HepG2 (cell line): ENCODE measurements around the gene CYLD. TPM values are rescaled to one million over a fixed set of nuclear protein-coding genes. Genes with fewer than 3 reads are reported as not detected.

ENCODE experiments used
- ADNP ChIP-seq: sonication (generic); formaldehyde crosslinking; IDR thresholded peaks from 2 replicates; pipeline ENCODE4 v1.4.0; 2020; ENCODE audit warnings: missing genetic modification reagents
- ASH2L ChIP-seq: fragments of 300-600, 200-600 bp; sonication (generic); IDR thresholded peaks from 2 replicates; pipeline ENCODE4 v1.7.0; 2017; ENCODE audit warnings: low read depth, mild to moderate bottlenecking, moderate library complexity, mixed read lengths, low read length; ENCODE audit not compliant: insufficient read length
- KDM1A ChIP-seq: IDR thresholded peaks from 2 replicates; pipeline ENCODE4 v1.6.1; 2016; ENCODE audit warnings: missing compliant biosample characterization
- KDM4B ChIP-seq: sonication (generic); formaldehyde crosslinking; IDR thresholded peaks from 2 replicates; pipeline ENCODE4 v1.4.0; 2020; ENCODE audit warnings: missing genetic modification reagents
- LCORL ChIP-seq, 2 experiments: fragments of 450-650 bp in 1 of 2; sonication (generic) in 1 of 2; formaldehyde crosslinking in 1 of 2; IDR thresholded peaks; 2 replicates each; pipeline versions ENCODE4 v1.5.0 to v1.6.1; 2017 to 2020; ENCODE audit warnings: antibody characterized with exemption in 1 of 2, missing genetic modification reagents in 1 of 2
- MEF2D ChIP-seq: sonication (generic); formaldehyde crosslinking; IDR thresholded peaks from 2 replicates; pipeline ENCODE4 v1.5.1; 2020; ENCODE audit warnings: mild to moderate bottlenecking, missing genetic modification reagents
- REL ChIP-seq: sonication (generic); formaldehyde crosslinking; conservative IDR thresholded peaks from 2 replicates; pipeline ENCODE4 v1.8.0; 2022; ENCODE audit warnings: mild to moderate bottlenecking, missing genetic modification reagents, moderate library complexity
- STAG1 ChIP-seq: sonication (generic); formaldehyde crosslinking; IDR thresholded peaks from 2 replicates; pipeline ENCODE4 v1.4.0; 2020; ENCODE audit warnings: missing genetic modification reagents
- ZNF629 ChIP-seq: sonication (generic); formaldehyde crosslinking; conservative IDR thresholded peaks from 2 replicates; pipeline ENCODE4 v1.5.0; 2020; ENCODE audit warnings: missing genetic modification reagents
- polyA plus RNA-seq, 8 experiments: library from polyadenylated mRNA; depleted of rRNA in 3 of 8; stranded (reverse) in 7 of 8; unstranded in 1 of 8; fragments of >200 nt; fragmentation: Illumina TruSeq in 4 of 8; extraction: Trizol in 4 of 8; gene quantifications; 2 replicates each; pipeline versions ENCODE4 v1.2.1 to v1.2.3, GENCODE V29; 2011 to 2016; ENCODE audit warnings: low read depth in 4 of 8, missing spikeins in 1 of 8, mixed read lengths in 1 of 8; ENCODE audit not compliant: insufficient read depth in 1 of 8
- total RNA-seq, 5 experiments: library from RNA; depleted of rRNA; stranded (reverse); fragments of >200 nt; fragmentation: Illumina TruSeq; extraction: Trizol; gene quantifications; 2 replicates each; pipeline ENCODE4 v1.2.3, GENCODE V29; 2016; ENCODE audit warnings: low read depth in 1 of 5
- TF ChIP-seq, protein P1 (sequence below): sonication (generic); formaldehyde crosslinking; IDR thresholded peaks from 2 replicates; pipeline ENCODE4; 2020; ENCODE audit warnings: missing genetic modification reagents, mild to moderate bottlenecking, borderline replicate concordance

The CYLD gene
- total and polyA plus RNA-seq, 2 of the 13 experiments (the other 11 are each of a cell fraction or from before 2014, with no cell fraction given): 6.1 to 11.4 TPM

- TF ChIP-seq, protein P1, sequence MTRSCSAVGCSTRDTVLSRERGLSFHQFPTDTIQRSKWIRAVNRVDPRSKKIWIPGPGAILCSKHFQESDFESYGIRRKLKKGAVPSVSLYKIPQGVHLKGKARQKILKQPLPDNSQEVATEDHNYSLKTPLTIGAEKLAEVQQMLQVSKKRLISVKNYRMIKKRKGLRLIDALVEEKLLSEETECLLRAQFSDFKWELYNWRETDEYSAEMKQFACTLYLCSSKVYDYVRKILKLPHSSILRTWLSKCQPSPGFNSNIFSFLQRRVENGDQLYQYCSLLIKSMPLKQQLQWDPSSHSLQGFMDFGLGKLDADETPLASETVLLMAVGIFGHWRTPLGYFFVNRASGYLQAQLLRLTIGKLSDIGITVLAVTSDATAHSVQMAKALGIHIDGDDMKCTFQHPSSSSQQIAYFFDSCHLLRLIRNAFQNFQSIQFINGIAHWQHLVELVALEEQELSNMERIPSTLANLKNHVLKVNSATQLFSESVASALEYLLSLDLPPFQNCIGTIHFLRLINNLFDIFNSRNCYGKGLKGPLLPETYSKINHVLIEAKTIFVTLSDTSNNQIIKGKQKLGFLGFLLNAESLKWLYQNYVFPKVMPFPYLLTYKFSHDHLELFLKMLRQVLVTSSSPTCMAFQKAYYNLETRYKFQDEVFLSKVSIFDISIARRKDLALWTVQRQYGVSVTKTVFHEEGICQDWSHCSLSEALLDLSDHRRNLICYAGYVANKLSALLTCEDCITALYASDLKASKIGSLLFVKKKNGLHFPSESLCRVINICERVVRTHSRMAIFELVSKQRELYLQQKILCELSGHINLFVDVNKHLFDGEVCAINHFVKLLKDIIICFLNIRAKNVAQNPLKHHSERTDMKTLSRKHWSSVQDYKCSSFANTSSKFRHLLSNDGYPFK (CRISPR knock-in tag): 0 out of 2 replicates have a peak, but pooled peaks have one; percentile 11
- TF ChIP-seq KDM4B (CRISPR knock-in tag) (no peak), REL (CRISPR knock-in tag) (no peak), KDM1A (CRISPR knock-in tag) (peak; percentile 93), MEF2D (peak; percentile 67; the same call in 1 of the 2 replicates), ADNP (peak; percentile 82), ZNF629 (CRISPR knock-in tag) (peak; percentile 99), STAG1 (0 out of 2 replicates have a peak, but pooled peaks have one; percentile 4), LCORL (IDR thresholded peaks at IDR 0.05) (no peak), LCORL (CRISPR knock-in tag; IDR thresholded peaks at IDR 0.05) (peak; percentile 74; the same call in 1 of the 2 replicates), ASH2L (peak; percentile 5)
Observed at GRCh38 chr16:50741225-50741780, 583 bp upstream of the CYLD start (continued).
